ENCODE data around the gene GFER.

GRCh38 chr16:1979271-1980029 lies 4.5 kb upstream of the GFER start:
- no peak for TF ChIP-seq CTCF (IDR thresholded peaks at IDR 0.05)
- no peak for TF ChIP-seq POLR2A (IDR thresholded peaks at IDR 0.05)

Data from testis (tissue), 2 donors.